ENCODE data around the gene GDA.

DNA sequence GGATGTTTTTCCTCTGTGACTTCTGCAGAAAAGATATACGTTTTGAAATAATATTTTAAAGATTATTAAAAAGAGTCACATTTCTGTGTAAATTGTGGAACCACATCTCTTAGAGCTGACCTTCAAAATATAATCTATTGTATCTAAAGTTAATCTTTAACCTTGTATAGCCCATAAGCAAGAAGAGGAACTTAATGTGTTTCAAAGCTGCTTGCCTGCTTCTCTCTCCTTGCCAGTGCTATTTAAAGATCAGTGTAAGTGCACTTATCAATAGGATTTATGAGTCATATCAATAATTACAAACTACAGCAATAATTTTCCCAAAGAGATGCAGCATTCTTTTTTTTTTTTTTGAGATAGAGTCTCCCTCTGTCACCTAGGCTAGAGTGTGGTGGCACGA is 29.4 kb upstream of the GDA start:
- TF ChIP-seq BRCA1 (IDR thresholded peaks at IDR 0.05) = no peak
- no peak for TF ChIP-seq BRCA1 (CRISPR knock-in tag; IDR thresholded peaks at IDR 0.05)
- no peak for TF ChIP-seq RAD21 (CRISPR knock-in tag; conservative IDR thresholded peaks at IDR 0.05 in 1 of 2, IDR thresholded peaks at IDR 0.05 in 1 of 2)
- TF ChIP-seq ZNF12 (CRISPR knock-in tag; IDR thresholded peaks at IDR 0.05) = no peak
- TF ChIP-seq ZNF830 (CRISPR knock-in tag; IDR thresholded peaks at IDR 0.05) = no peak
- TF ChIP-seq CTCF (IDR thresholded peaks at IDR 0.05 in 2 of 3, conservative IDR thresholded peaks at IDR 0.05 in 1 of 3; ENCODE audit: insufficient read depth in 2 of 3, low read depth in 1 of 3, low read length in 3 of 3) = no peak
- no peak for TF ChIP-seq TCF7 (IDR thresholded peaks at IDR 0.05; ENCODE audit: borderline replicate concordance)
- no peak for TF ChIP-seq SMARCC2 (IDR thresholded peaks at IDR 0.05; ENCODE audit: low read depth)
- no peak for TF ChIP-seq EP300 (IDR thresholded peaks at IDR 0.05; ENCODE audit: low read length)
- no peak for TF ChIP-seq SP1 (CRISPR knock-in tag; IDR thresholded peaks at IDR 0.05)
- no peak for TF ChIP-seq TAF1 (IDR thresholded peaks at IDR 0.05; ENCODE audit: control insufficient read depth, extremely low read depth, insufficient read depth, low read length, severe bottlenecking)
- TF ChIP-seq NR2C1 (IDR thresholded peaks at IDR 0.05) = no peak
- TF ChIP-seq NR2C1 (tag; IDR thresholded peaks at IDR 0.05) = no peak
- no peak for TF ChIP-seq MEF2D (tag; conservative IDR thresholded peaks at IDR 0.05; ENCODE audit: low read depth)
- no peak for TF ChIP-seq MEF2A (IDR thresholded peaks at IDR 0.05; ENCODE audit: control insufficient read depth, low read depth, low read length)
